OCI-LY1 (cell line): ENCODE data around the gene TMEM179B.

Experiments
- CTCF ChIP-seq: fragments of 200-600 bp; sonication (generic), shearing (Covaris generic); IDR thresholded peaks from 2 replicates; pipeline ENCODE4 v1.5.1; 2017; ENCODE audit warnings: mild to moderate bottlenecking, antibody characterized with exemption, low read length, moderate library complexity, mixed read lengths
- EZH2 ChIP-seq: fragments of 200-600 bp; sonication (generic), shearing (Covaris generic); IDR thresholded peaks from 2 replicates; pipeline ENCODE4 v1.8.0; 2017; ENCODE audit warnings: borderline replicate concordance, mixed run types, mild to moderate bottlenecking, antibody characterized with exemption, low read length, moderate library complexity, mixed read lengths

DNA sequence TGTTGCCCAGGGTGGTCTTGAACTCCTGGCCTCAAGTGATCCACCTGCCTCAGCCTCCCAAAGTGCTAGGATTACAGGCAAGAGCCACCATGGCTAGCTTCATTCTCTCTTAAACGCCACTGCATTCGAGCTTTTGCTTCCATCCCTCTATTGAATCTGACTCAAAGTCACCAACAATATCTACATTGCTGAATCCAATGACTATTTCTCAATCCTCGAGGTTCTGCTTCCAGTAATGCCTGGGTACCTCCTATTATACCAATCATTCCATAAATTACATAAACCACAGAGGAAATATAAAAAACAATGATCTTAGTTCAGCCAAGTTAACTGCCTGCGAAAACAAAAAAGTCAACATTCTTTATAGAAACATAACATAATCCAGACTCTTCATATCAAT lies 29.9 kb downstream of the TMEM179B start:
- TF ChIP-seq CTCF (no peak), EZH2 (no peak)
